Ovary (tissue), 9 donors: ENCODE measurements around the gene LSMEM2. TPM values are rescaled to one million over a fixed set of nuclear protein-coding genes. Genes with fewer than 3 reads are reported as not detected.
A peak's percentile ranks its signal among the peaks of the same experiment; 100 is the strongest.
"Not testable (repeated sequence)": the region's sequence is repeated elsewhere in the genome, so short reads cannot be mapped to it uniquely, and the experiment has no call there.

Experiments used
- DNase-seq, 5 donors: peaks; one replicate each; pipeline ENCODE4 v3.0.0-alpha.2; 2019 to 2020
- H3K27ac ChIP-seq, 2 donors: fragments of 200-600 bp; one replicate each; pipeline versions ENCODE4 v1.5.1 to v1.8.0; 2019 to 2022
- H3K27me3 ChIP-seq: fragments of 200-600 bp; one replicate; pipeline ENCODE4 v1.8.0; 2022
- H3K36me3 ChIP-seq: fragments of 200-600 bp; sonication (generic); one replicate; pipeline ENCODE4 v1.5.1; 2019
- H3K4me1 ChIP-seq: one replicate; pipeline ENCODE4 v1.8.1; 2013; ENCODE audit warnings: mild to moderate bottlenecking, moderate library complexity; ENCODE audit not compliant: insufficient read depth
- H3K4me3 ChIP-seq: fragments of 200-600 bp; sonication (generic); one replicate; pipeline ENCODE4 v1.5.1; 2017
- H3K9me3 ChIP-seq, 2 donors: fragments of 200-600 bp in 1 of 2; sonication (generic) in 1 of 2; one replicate each; pipeline versions ENCODE4 v1.5.1 to v1.8.1; 2013 to 2019; ENCODE audit warnings: mild to moderate bottlenecking in 1 of 2, moderate library complexity in 1 of 2
- CTCF ChIP-seq, 3 donors: fragments of 450-650 bp in 2 of 3; fragments of 200-600 bp in 1 of 3; IDR thresholded peaks; one replicate each; pipeline versions ENCODE4 v1.5.1 to v1.8.0; 2016 to 2022; ENCODE audit warnings: antibody characterized with exemption in 3 of 3, mild to moderate bottlenecking in 1 of 3
- EP300 ChIP-seq: sonication (generic); formaldehyde crosslinking; IDR thresholded peaks from one replicate; pipeline ENCODE4 v1.6.1; 2017; ENCODE audit warnings: antibody characterized with exemption
- POLR2A ChIP-seq: fragments of 450-650 bp; IDR thresholded peaks from one replicate; pipeline ENCODE4 v1.6.1; 2017; ENCODE audit warnings: antibody characterized with exemption, mild to moderate bottlenecking, moderate library complexity
- WGBS, 3 donors: extraction: QIAGEN DNeasy Blood & Tissue Kit in 1 of 3; methylation state at CpG; one replicate each; pipeline versions ENCODE4 v1.1.5 to v1.1.7; 2013 to 2017; 5-methylcytosine and 5-hydroxymethylcytosine counted together
- intact Hi-C, 4 donors: fragments of 100-400 bp; cut with DNase I; formaldehyde crosslinking; loops; one replicate each; pipeline versions ENCODE4 v1.11.0 to v1.15.1; 2022 to 2023
- polyA plus RNA-seq, 2 donors: library from polyadenylated mRNA; stranded (reverse); fragments of 200-250 nt in 1 of 2; fragments of 350-450 nt in 1 of 2; fragmentation: Illumina TruSeq in 1 of 2; extraction: RNeasy Lipid Tissue Mini Kit (QIAGEN cat#74804) in 1 of 2; gene quantifications; one replicate each; pipeline ENCODE4 v1.2.3, GENCODE V29; 2013 to 2014
- total RNA-seq, 7 donors: library from RNA; depleted of rRNA in 2 of 7; stranded (reverse); fragments of >200 nt in 2 of 7; fragmentation: NEBNext Ultra II Directional in 3 of 7; extraction: Animal tissue kit (Norgen Biotek cat#: 25700) in 3 of 7; gene quantifications; one replicate each; pipeline versions ENCODE4 v1.1.0 to v1.2.4, GENCODE V29; 2016 to 2023
- donor health status: DM: no; HTN: no; CAD: no; lungs with moderate emphysema.
- donor health status: DM: no; HTN: no; CAD: no.
- donor health status: Bipolar disorder and iron deficiency.
- donor health status: DM: yes; HTN: yes; CAD: no.
- donor health status: DM: no; HTN: no; CAD: no.
- donor health status: DM: yes; HTN: yes; CAD: no.

The LSMEM2 gene
- total and polyA plus RNA-seq, 9 donors = 0.42 to 1.4 (median 0.76) TPM; not detected in 2

- no peaks in the 10 kb centered on the region for H3K27me3 ChIP-seq
- no peak for DNase-seq
- H3K9me3 ChIP-seq = no peaks in the 10 kb centered on the region
- H3K36me3 ChIP-seq = no peaks in the 10 kb centered on the region
- peaks cover 29% of the 10 kb centered on the region for H3K4me1 ChIP-seq
- H3K4me3 ChIP-seq = no peak overlapping the region
- TF ChIP-seq POLR2A (no peak), CTCF (IDR thresholded peaks at IDR 0.05) (no peak), EP300 (no peak)
- intact Hi-C loops = loop anchor here (2.0 to 10.0 kb wide), 5 partner anchors 44 to 157 kb away; partner anchors contain the start of gene GNAT1 (in 4 of the 4)
- 76 to 78% (median 77%) methylated on average over 10 of the region's 10 CpGs for WGBS, 3 donors
- H3K27ac ChIP-seq = no peak overlapping the region
Measured at GRCh38 chr3:50271314-50271936, 7.5 kb upstream of the LSMEM2 start.

- H3K9me3 ChIP-seq, H3K27me3 ChIP-seq, H3K36me3 ChIP-seq, DNase-seq, H3K27ac ChIP-seq, H3K4me3 ChIP-seq: not testable (repeated sequence)
- WGBS, 3 donors = 58 to 64% (median 61%) methylated on average over 10 of the region's 10 CpGs
- peaks cover 22% of the 10 kb centered on the region for H3K4me1 ChIP-seq
- intact Hi-C loops = loop anchor here (5.0 to 10.0 kb wide), 4 partner anchors 45 to 158 kb away; partner anchors contain the start of gene GNAT1 (in 4 of the 4)
Measured at GRCh38 chr3:50272538-50272910, 6.4 kb upstream of the LSMEM2 start.

DNA sequence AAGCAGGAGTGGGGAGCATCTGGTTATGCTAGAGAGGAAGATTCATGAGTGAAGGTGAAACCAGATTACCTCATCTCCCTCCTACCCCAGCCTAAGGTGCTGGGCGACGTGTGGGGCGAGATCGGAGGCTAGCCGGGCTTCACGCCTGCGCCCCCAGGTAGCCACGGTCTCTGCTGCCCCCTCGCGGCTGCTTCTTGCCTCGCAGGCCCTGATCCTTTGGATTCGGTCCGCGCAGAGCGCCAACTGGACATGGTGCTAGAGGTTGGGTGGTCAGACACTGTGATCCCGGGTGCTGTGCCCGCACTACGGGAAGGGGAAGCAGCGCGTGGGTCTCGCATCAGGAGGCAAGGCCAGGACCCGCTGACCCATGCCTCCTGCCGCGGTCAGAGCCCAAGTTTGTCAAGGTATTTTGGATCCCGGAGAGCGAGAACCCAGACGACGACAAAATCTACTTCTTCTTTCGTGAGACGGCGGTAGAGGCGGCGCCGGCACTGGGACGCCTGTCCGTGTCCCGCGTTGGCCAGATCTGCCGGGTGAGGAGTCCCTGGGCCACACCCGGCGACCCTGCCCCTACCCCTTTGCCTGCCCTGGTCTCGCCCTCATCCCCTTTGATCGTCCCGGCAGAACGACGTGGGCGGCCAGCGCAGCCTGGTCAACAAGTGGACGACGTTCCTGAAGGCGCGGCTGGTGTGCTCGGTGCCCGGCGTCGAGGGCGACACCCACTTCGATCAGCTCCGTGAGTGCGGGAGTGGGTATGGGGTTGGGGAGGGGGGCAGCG lies 5.8 kb upstream of the LSMEM2 start:
- 5 to 13% (median 8%) methylated on average over 46 to 61 of the region's 61 CpGs for WGBS, 3 donors
- Histone ChIP-seq H3K4me1 (peaks cover 19% of the 10 kb centered on the region), H3K36me3 (no peaks in the 10 kb centered on the region), H3K27ac (no peak overlapping the region), H3K4me3 (peak overlapping the region; percentile 15), H3K27me3 (no peaks in the 10 kb centered on the region), H3K9me3 (no peaks in the 10 kb centered on the region)
- TF ChIP-seq POLR2A = peak; percentile 39
- no peak for TF ChIP-seq EP300
- TF ChIP-seq CTCF (IDR thresholded peaks at IDR 0.05) = peak; percentile 97 to 99 (median 98)
- DNase-seq = peak; percentile 78 to 94 (median 89)
- intact Hi-C loops = loop anchor here (1.0 to 10.0 kb wide), 5 partner anchors 46 to 158 kb away; partner anchors contain the start of gene GNAT1 (in 4 of the 4)

DNA sequence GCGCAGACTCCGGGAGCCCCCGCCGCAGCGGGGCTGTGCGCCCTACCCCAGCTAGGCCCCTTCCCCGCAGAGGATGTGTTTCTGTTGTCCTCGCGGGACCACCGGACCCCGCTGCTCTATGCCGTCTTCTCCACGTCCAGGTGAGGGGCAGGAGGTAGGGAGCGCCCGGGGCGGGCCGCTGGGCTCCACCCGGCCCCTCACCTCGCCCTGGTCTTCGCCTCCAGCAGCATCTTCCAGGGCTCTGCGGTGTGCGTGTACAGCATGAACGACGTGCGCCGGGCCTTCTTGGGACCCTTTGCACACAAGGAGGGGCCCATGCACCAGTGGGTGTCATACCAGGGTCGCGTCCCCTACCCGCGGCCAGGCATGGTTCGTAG lies 5.2 kb upstream of the LSMEM2 start:
- H3K9me3 ChIP-seq = no peaks in the 10 kb centered on the region
- DNase-seq = peak in 2 of 5 donors; percentile 36 to 39
- no peaks in the 10 kb centered on the region for H3K27me3 ChIP-seq
- WGBS, 3 donors = 70 to 72% (median 71%) methylated on average over 29 to 31 of the region's 31 CpGs
- H3K4me1 ChIP-seq = peaks cover 16% of the 10 kb centered on the region
- H3K36me3 ChIP-seq = no peaks in the 10 kb centered on the region
- no peak for TF ChIP-seq POLR2A
- no peak for TF ChIP-seq CTCF (IDR thresholded peaks at IDR 0.05)
- TF ChIP-seq EP300 = no peak
- H3K27ac ChIP-seq = no peak overlapping the region
- no peak overlapping the region for H3K4me3 ChIP-seq
- intact Hi-C loops = loop anchor here (1.0 to 10.0 kb wide), 6 partner anchors 15 to 159 kb away; partner anchors contain the start of gene GNAT1 (in 4 of the 4)
